Panc1 (cell line): ENCODE results near the gene ICE2. TPM values are rescaled to one million over a fixed set of nuclear protein-coding genes. Genes with fewer than 3 reads are reported as not detected.

Source experiments
- ATAC-seq: fragments of 200-7000 bp; cut with Tn5 transposase; 2 replicates; pipeline ENCODE4 v1.9.1; 2020; ENCODE audit warnings: mild to moderate bottlenecking, moderate library complexity
- BruUV-seq: library from RNA; stranded (reverse); fragments of 400-500 nt; replicated peaks from 2 replicates; lab custom pipeline; 2021; lab: Mats Ljungman, UMichigan
- CTCF ChIA-PET: fragments of 300-600 bp; sonication (Branson Sonifier 250); formaldehyde crosslinking; loops from one replicate; lab custom pipeline; 2022; ENCODE audit warnings: antibody characterized with exemption; lab: Charles Lee
- POLR2A ChIA-PET: fragments of 300-600 bp; sonication (Branson Sonifier 250); formaldehyde crosslinking; loops from one replicate; lab custom pipeline; 2022; ENCODE audit warnings: antibody characterized with exemption; lab: Charles Lee
- DNase-seq: peaks from one replicate; pipeline ENCODE4 v3.0.0-alpha.2; 2010; ENCODE audit warnings: low read depth, low spot score
- H3K27ac ChIP-seq: 2 replicates; pipeline ENCODE4 v1.5.1; 2011; ENCODE audit warnings: mild to moderate bottlenecking, low read length, inconsistent platforms
- H3K27me3 ChIP-seq: fragments of 200-500 bp; sonication (Bioruptor generic); 2 replicates; pipeline ENCODE4 v1.6.0; 2014; ENCODE audit warnings: low read length, inconsistent platforms; ENCODE audit not compliant: control insufficient read depth, insufficient read depth
- H3K36me3 ChIP-seq: fragments of 200-500 bp; sonication (Bioruptor generic); 2 replicates; pipeline ENCODE4 v1.5.1; 2014; ENCODE audit warnings: inconsistent platforms, mild to moderate bottlenecking, low read length, moderate library complexity; ENCODE audit not compliant: control insufficient read depth, insufficient read depth
- H3K4me1 ChIP-seq: 2 replicates; pipeline ENCODE4 v1.5.1; 2011; ENCODE audit warnings: inconsistent platforms, mild to moderate bottlenecking, low read length, moderate library complexity; ENCODE audit not compliant: control insufficient read depth, insufficient read depth
- H3K4me3 ChIP-seq, 2 experiments: 2 replicates each; pipeline ENCODE4 v1.5.1; 2011 to 2012; ENCODE audit warnings: low read depth in 2 of 2, low read length in 2 of 2, mild to moderate bottlenecking in 2 of 2, inconsistent platforms in 1 of 2, moderate library complexity in 1 of 2
- H3K9me3 ChIP-seq: fragments of 200-500 bp; sonication (Bioruptor generic); 2 replicates; pipeline ENCODE4 v1.5.1; 2014; ENCODE audit warnings: low read depth, mild to moderate bottlenecking, inconsistent platforms, low read length, moderate library complexity; ENCODE audit not compliant: control insufficient read depth, insufficient read depth
- CTCF ChIP-seq: fragments of 450-650 bp; IDR thresholded peaks from 2 replicates; pipeline ENCODE4 v1.5.1; 2017; ENCODE audit warnings: mild to moderate bottlenecking
- POLR2AphosphoS5 ChIP-seq: IDR thresholded peaks from 2 replicates; pipeline ENCODE4 v1.6.1; 2012; ENCODE audit warnings: mild to moderate bottlenecking, low read depth, low read length, moderate library complexity
- REST ChIP-seq, 2 experiments: IDR thresholded peaks; 2 replicates each; pipeline ENCODE4 v1.6.1; 2011 to 2012; ENCODE audit warnings: low read depth in 2 of 2, control low read depth in 1 of 2, low read length in 1 of 2, mild to moderate bottlenecking in 1 of 2, moderate library complexity in 1 of 2; ENCODE audit not compliant: insufficient read depth in 1 of 2
- SIN3A ChIP-seq: IDR thresholded peaks from 2 replicates; pipeline ENCODE4 v1.6.1; 2012; ENCODE audit warnings: low read depth, mild to moderate bottlenecking, low read length, moderate library complexity, borderline replicate concordance; ENCODE audit not compliant: insufficient read depth
- TCF7L2 ChIP-seq: IDR thresholded peaks from 2 replicates; pipeline ENCODE4 v1.6.1; 2011; ENCODE audit warnings: mild to moderate bottlenecking, low read depth, low read length, inconsistent platforms
- in situ Hi-C: cut with HindIII; loops from 2 replicates; pipeline ENCODE4 v1.10.0; 2016; ENCODE audit warnings: low sequenced_read_pairs, low pct_unique_long_range_greater_than_20kb
- intact Hi-C: fragments of 100-400 bp; cut with micrococcal nuclease; formaldehyde crosslinking; loops from one replicate; pipeline ENCODE4 v1.10.0; 2022; ENCODE audit not compliant: unreplicated experiment
- total RNA-seq: library from RNA; stranded (reverse); gene quantifications from one replicate; pipeline ENCODE4 v1.2.1, GENCODE V29; 2021; ENCODE audit not compliant: unreplicated experiment

The ICE2 gene
- total RNA-seq, 1 experiment from 2014 or later, result 66.2 TPM

- ChIA-PET CTCF (no interaction called here), POLR2A (interaction anchor here (0.7 to 0.9 kb wide), 2 partner anchors 59 to 131 kb away, joined by 3 read pairs; no protein-coding TSS in a partner anchor)
- intact Hi-C loops, result no loop called here
- Histone ChIP-seq H3K36me3 (peaks cover 28% of the 10 kb centered on the region), H3K4me3 (peak overlapping the region; percentile 57 to 88), H3K4me1 (peaks cover 98% of the 10 kb centered on the region), H3K27ac (peak overlapping the region; percentile 100), H3K9me3 (no peaks in the 10 kb centered on the region), H3K27me3 (no peaks in the 10 kb centered on the region)
- ATAC-seq, result peak; percentile 8
- TF ChIP-seq CTCF (no peak), REST (IDR thresholded peaks at IDR 0.05; ENCODE audit: insufficient read depth in 1 of 2, low read depth in 2 of 2, low read length in 1 of 2) (0 out of 4 replicates have a peak, but pooled peaks of 1 of the 2 experiments have one; percentile 29), POLR2AphosphoS5 (peak; percentile 74), TCF7L2 (peak; percentile 75; the same call in 1 of the 2 replicates), SIN3A (no peak)
- no TSS peak for BruUV-seq
- DNase-seq, result no peak
- in situ Hi-C loops, result no loop called here
Measured at GRCh38 chr15:60389261-60390077, 89.5 kb downstream of the ICE2 start.

GRCh38 chr15:60387321-60387720, 91.6 kb downstream of the ICE2 start:
- H3K27me3 ChIP-seq, result no peaks in the 10 kb centered on the region
- POLR2A ChIA-PET, result interaction anchor here (0.6 to 1.2 kb wide), 4 partner anchors 11 to 156 kb away, joined by 3 to 9 read pairs (median 6); no protein-coding TSS in a partner anchor
- peak overlapping the region; percentile 100 for H3K27ac ChIP-seq
- no peak for TF ChIP-seq CTCF
- TF ChIP-seq REST (IDR thresholded peaks at IDR 0.05; ENCODE audit: insufficient read depth in 1 of 2, low read depth in 2 of 2, low read length in 1 of 2), result no peak
- TF ChIP-seq SIN3A, result no peak
- no peak for TF ChIP-seq TCF7L2
- no peak; the same call in 1 of the 2 replicates for TF ChIP-seq POLR2AphosphoS5
- in situ Hi-C loops (no loop called here), intact Hi-C loops (no loop called here)
- H3K9me3 ChIP-seq, result no peaks in the 10 kb centered on the region
- DNase-seq (no peak), ATAC-seq (no peak)
- H3K4me1 ChIP-seq, result peaks cover 98% of the 10 kb centered on the region
- no TSS peak for BruUV-seq
- H3K4me3 ChIP-seq, result peak overlapping the region in 1 of 2 experiments; percentile 16; a peak in 1 of 4 replicates
- peaks cover 39% of the 10 kb centered on the region for H3K36me3 ChIP-seq
- CTCF ChIA-PET, result no interaction called here
